Smooth muscle cell of the brain vasculature (primary cell): ENCODE results near the gene USF2.

Source experiments
- DNase-seq: peaks from one replicate; pipeline ENCODE4 v3.0.0-alpha.2; 2012; ENCODE audit warnings: low read depth, low spot score

Gene USF2

GRCh38 chr19:35298561-35298972, 29.8 kb downstream of the USF2 start:
- DNase-seq = no peak

- no peak for DNase-seq
These were observed 31.0 kb downstream of the USF2 start for GRCh38 chr19:35299523-35300338.

GRCh38 chr19:35300339-35300649, 31.5 kb downstream of the USF2 start:
- no peak for DNase-seq

GRCh38 chr19:35301961-35302360, 33.2 kb downstream of the USF2 start:
- DNase-seq = no peak

GRCh38 chr19:35302446-35302845, 33.7 kb downstream of the USF2 start:
- DNase-seq = no peak

- no peak for DNase-seq
These were observed 34.7 kb downstream of the USF2 start for GRCh38 chr19:35303357-35303915.

- DNase-seq = no peak
These were observed 35.3 kb downstream of the USF2 start for GRCh38 chr19:35304036-35304435.

- no peak for DNase-seq
These were observed 36.4 kb downstream of the USF2 start for GRCh38 chr19:35305181-35305580.

- DNase-seq = no peak
These were observed 37.9 kb downstream of the USF2 start for GRCh38 chr19:35306473-35307246.

- DNase-seq = no peak
These were observed 39.2 kb downstream of the USF2 start for GRCh38 chr19:35307931-35308330.

GRCh38 chr19:35308910-35309309, 40.1 kb downstream of the USF2 start:
- no peak for DNase-seq

GRCh38 chr19:35309481-35310279, 40.9 kb downstream of the USF2 start:
- no peak for DNase-seq

GRCh38 chr19:35310331-35310730, 41.6 kb downstream of the USF2 start:
- DNase-seq = no peak

- DNase-seq = no peak
These were observed 42.2 kb downstream of the USF2 start for GRCh38 chr19:35310811-35311465.

GRCh38 chr19:35311901-35312665, 43.3 kb downstream of the USF2 start:
- DNase-seq = no peak

- DNase-seq = no peak
These were observed 44.8 kb downstream of the USF2 start for GRCh38 chr19:35313587-35313986.

- no peak for DNase-seq
These were observed 45.3 kb downstream of the USF2 start for GRCh38 chr19:35314031-35314430.

- DNase-seq = no peak
These were observed 46.2 kb downstream of the USF2 start for GRCh38 chr19:35314858-35315470.

- DNase-seq = no peak
These were observed 47.1 kb downstream of the USF2 start for GRCh38 chr19:35315883-35316282.

- DNase-seq = no peak
These were observed 47.8 kb downstream of the USF2 start for GRCh38 chr19:35316560-35316959.
